ENCODE data around the gene AKAP6.

AKAP6 gene

GRCh38 chr14:32650030-32650429, 320.9 kb downstream of the AKAP6 start:
- Histone ChIP-seq H3K4me1 (ENCODE audit: control insufficient read depth, low read length) (no peaks in the 10 kb centered on the region), H3F3A (ENCODE audit: control insufficient read depth, insufficient read depth) (no peaks in the 10 kb centered on the region), H4K20me1 (ENCODE audit: control insufficient read depth, insufficient read depth, low read depth, low read length) (no peaks in the 10 kb centered on the region), H3K9me3 (ENCODE audit: control insufficient read depth, insufficient read depth, low read length) (no peaks in the 10 kb centered on the region), H3K27ac (ENCODE audit: low read depth, low read length) (no peak overlapping the region), H3K4me2 (ENCODE audit: low read length) (no peak overlapping the region), H3K79me2 (ENCODE audit: control insufficient read depth, low read length) (no peaks in the 10 kb centered on the region), H3K27me3 (ENCODE audit: control insufficient read depth, low read length) (no peaks in the 10 kb centered on the region), H3K4me3 (ENCODE audit: low read length) (no peak overlapping the region), H3K36me3 (ENCODE audit: control insufficient read depth, low read length) (no peaks in the 10 kb centered on the region), H3K9me2 (replicated peaks; ENCODE audit: control insufficient read depth, low read length) (no peaks in the 10 kb centered on the region)
- TF ChIP-seq CTCF (IDR thresholded peaks at IDR 0.05; ENCODE audit: low read depth, low read length, poor library complexity, severe bottlenecking) = no peak
- TF ChIP-seq EZH2phosphoT487 (IDR thresholded peaks at IDR 0.05; ENCODE audit: borderline replicate concordance, low read length) = no peak

- H3K79me2 ChIP-seq (ENCODE audit: control insufficient read depth, low read length) = no peaks in the 10 kb centered on the region
- no peaks in the 10 kb centered on the region for H3K27me3 ChIP-seq (ENCODE audit: control insufficient read depth, low read length)
- H3K9me3 ChIP-seq (ENCODE audit: control insufficient read depth, insufficient read depth, low read length) = no peaks in the 10 kb centered on the region
- no peaks in the 10 kb centered on the region for H3F3A ChIP-seq (ENCODE audit: control insufficient read depth, insufficient read depth)
- H3K4me1 ChIP-seq (ENCODE audit: control insufficient read depth, low read length) = no peaks in the 10 kb centered on the region
- H3K36me3 ChIP-seq (ENCODE audit: control insufficient read depth, low read length) = no peaks in the 10 kb centered on the region
- no peak overlapping the region for H3K4me3 ChIP-seq (ENCODE audit: low read length)
- TF ChIP-seq CTCF (IDR thresholded peaks at IDR 0.05; ENCODE audit: low read depth, low read length, poor library complexity, severe bottlenecking) (no peak), EZH2phosphoT487 (IDR thresholded peaks at IDR 0.05; ENCODE audit: borderline replicate concordance, low read length) (no peak)
- no peaks in the 10 kb centered on the region for H4K20me1 ChIP-seq (ENCODE audit: control insufficient read depth, insufficient read depth, low read depth, low read length)
- no peak overlapping the region for H3K4me2 ChIP-seq (ENCODE audit: low read length)
- H3K9me2 ChIP-seq (replicated peaks; ENCODE audit: control insufficient read depth, low read length) = no peaks in the 10 kb centered on the region
- H3K27ac ChIP-seq (ENCODE audit: low read depth, low read length) = no peak overlapping the region
Measured at GRCh38 chr14:32650665-32651064, 321.6 kb downstream of the AKAP6 start.

- no peak for TF ChIP-seq CTCF (IDR thresholded peaks at IDR 0.05; ENCODE audit: low read depth, low read length, poor library complexity, severe bottlenecking)
- no peak for TF ChIP-seq EZH2phosphoT487 (IDR thresholded peaks at IDR 0.05; ENCODE audit: borderline replicate concordance, low read length)
- no peaks in the 10 kb centered on the region for H3K27me3 ChIP-seq (ENCODE audit: control insufficient read depth, low read length)
Measured at GRCh38 chr14:32654106-32654505, 325.0 kb downstream of the AKAP6 start.

GRCh38 chr14:32656601-32657000, 327.5 kb downstream of the AKAP6 start:
- Histone ChIP-seq H3K27me3 (ENCODE audit: control insufficient read depth, low read length) (no peaks in the 10 kb centered on the region), H4K20me1 (ENCODE audit: control insufficient read depth, insufficient read depth, low read depth, low read length) (no peaks in the 10 kb centered on the region), H3K4me3 (ENCODE audit: low read length) (no peak overlapping the region), H3K9me3 (ENCODE audit: control insufficient read depth, insufficient read depth, low read length) (no peaks in the 10 kb centered on the region), H3K27ac (ENCODE audit: low read depth, low read length) (no peak overlapping the region), H3K79me2 (ENCODE audit: control insufficient read depth, low read length) (no peaks in the 10 kb centered on the region), H3K36me3 (ENCODE audit: control insufficient read depth, low read length) (no peaks in the 10 kb centered on the region), H3K4me1 (ENCODE audit: control insufficient read depth, low read length) (no peaks in the 10 kb centered on the region), H3K9me2 (replicated peaks; ENCODE audit: control insufficient read depth, low read length) (no peaks in the 10 kb centered on the region), H3K4me2 (ENCODE audit: low read length) (no peak overlapping the region), H3F3A (ENCODE audit: control insufficient read depth, insufficient read depth) (no peaks in the 10 kb centered on the region)
- TF ChIP-seq EZH2phosphoT487 (IDR thresholded peaks at IDR 0.05; ENCODE audit: borderline replicate concordance, low read length) = no peak
- TF ChIP-seq CTCF (IDR thresholded peaks at IDR 0.05; ENCODE audit: low read depth, low read length, poor library complexity, severe bottlenecking) = no peak

More at GRCh38 chr14:32654106-32654505, 325.0 kb downstream of the AKAP6 start:
- Histone ChIP-seq H3K4me1 (ENCODE audit: control insufficient read depth, low read length) (no peaks in the 10 kb centered on the region), H3K36me3 (ENCODE audit: control insufficient read depth, low read length) (no peaks in the 10 kb centered on the region), H3K4me3 (ENCODE audit: low read length) (no peak overlapping the region), H4K20me1 (ENCODE audit: control insufficient read depth, insufficient read depth, low read depth, low read length) (no peaks in the 10 kb centered on the region), H3K4me2 (ENCODE audit: low read length) (no peak overlapping the region), H3K9me3 (ENCODE audit: control insufficient read depth, insufficient read depth, low read length) (no peaks in the 10 kb centered on the region), H3F3A (ENCODE audit: control insufficient read depth, insufficient read depth) (no peaks in the 10 kb centered on the region), H3K9me2 (replicated peaks; ENCODE audit: control insufficient read depth, low read length) (no peaks in the 10 kb centered on the region), H3K27ac (ENCODE audit: low read depth, low read length) (no peak overlapping the region), H3K79me2 (ENCODE audit: control insufficient read depth, low read length) (no peaks in the 10 kb centered on the region)
